Fibroblast of villous mesenchyme (primary cell): ENCODE results near the gene SHISA6. TPM values are rescaled to one million over a fixed set of nuclear protein-coding genes. Genes with fewer than 3 reads are reported as not detected.

Source experiments
- DNase-seq: peaks from one replicate; pipeline ENCODE4 v3.0.0-alpha.2; 2010; ENCODE audit warnings: low read depth
- H3K4me3 ChIP-seq: 2 replicates; pipeline ENCODE4 v1.5.1; 2011; ENCODE audit warnings: low read depth, mild to moderate bottlenecking, low read length
- total RNA-seq: library from RNA; depleted of rRNA; stranded (reverse); fragments of >200 nt; gene quantifications from 2 replicates; pipeline ENCODE4 v1.2.3, GENCODE V29; 2012
- TF ChIP-seq, protein P1 (sequence below): IDR thresholded peaks from 2 replicates; pipeline ENCODE4 v1.5.1; 2012; ENCODE audit warnings: low read depth, mild to moderate bottlenecking, low read length; ENCODE audit not compliant: insufficient read depth

The SHISA6 gene
- total RNA-seq, 1 donor, result not detected

DNA sequence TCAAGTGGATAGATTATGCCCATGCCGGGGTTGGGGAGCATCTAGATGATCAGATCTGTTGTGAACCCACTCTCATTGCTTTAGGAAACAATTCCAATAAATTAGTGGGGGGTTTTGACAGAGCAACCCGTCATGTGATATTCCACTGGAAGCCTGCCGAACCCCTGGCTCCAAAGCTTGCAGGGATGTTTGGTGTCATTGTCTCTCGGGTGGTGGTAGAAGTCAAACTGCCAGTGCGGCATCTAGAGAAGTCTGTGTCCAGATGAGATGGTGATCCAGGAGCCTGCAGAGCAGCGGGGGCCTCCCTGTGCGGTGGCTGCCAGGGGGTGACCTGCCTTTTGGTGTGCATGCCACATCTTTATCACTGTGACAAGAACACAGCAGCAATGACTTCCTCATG is 91.7 kb downstream of the SHISA6 start:
- TF ChIP-seq, protein P1, sequence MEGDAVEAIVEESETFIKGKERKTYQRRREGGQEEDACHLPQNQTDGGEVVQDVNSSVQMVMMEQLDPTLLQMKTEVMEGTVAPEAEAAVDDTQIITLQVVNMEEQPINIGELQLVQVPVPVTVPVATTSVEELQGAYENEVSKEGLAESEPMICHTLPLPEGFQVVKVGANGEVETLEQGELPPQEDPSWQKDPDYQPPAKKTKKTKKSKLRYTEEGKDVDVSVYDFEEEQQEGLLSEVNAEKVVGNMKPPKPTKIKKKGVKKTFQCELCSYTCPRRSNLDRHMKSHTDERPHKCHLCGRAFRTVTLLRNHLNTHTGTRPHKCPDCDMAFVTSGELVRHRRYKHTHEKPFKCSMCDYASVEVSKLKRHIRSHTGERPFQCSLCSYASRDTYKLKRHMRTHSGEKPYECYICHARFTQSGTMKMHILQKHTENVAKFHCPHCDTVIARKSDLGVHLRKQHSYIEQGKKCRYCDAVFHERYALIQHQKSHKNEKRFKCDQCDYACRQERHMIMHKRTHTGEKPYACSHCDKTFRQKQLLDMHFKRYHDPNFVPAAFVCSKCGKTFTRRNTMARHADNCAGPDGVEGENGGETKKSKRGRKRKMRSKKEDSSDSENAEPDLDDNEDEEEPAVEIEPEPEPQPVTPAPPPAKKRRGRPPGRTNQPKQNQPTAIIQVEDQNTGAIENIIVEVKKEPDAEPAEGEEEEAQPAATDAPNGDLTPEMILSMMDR, result no peak
- no peak overlapping the region for H3K4me3 ChIP-seq
- DNase-seq, result no peak

DNA sequence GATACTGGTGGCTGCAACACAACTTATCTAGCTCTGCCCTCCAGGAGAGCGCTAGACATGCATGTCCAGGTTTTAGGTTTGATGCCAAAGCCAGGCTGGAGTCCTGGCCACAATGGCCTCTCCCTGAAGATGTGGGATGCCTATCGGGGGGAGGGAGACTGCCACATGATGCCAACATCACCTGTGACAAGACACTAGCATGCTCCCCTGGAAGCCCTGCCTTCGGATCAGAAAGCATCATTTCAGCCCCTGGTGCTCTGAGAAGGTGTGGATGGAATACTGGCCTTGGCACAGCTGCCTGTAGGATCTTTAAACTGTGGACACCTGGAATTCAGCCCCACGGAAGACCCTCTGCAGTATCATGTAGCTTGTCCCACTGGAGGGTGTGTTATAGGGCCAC is 93.5 kb downstream of the SHISA6 start:
- TF ChIP-seq, protein P1, result no peak
- H3K4me3 ChIP-seq, result no peak overlapping the region
- DNase-seq, result no peak

DNA sequence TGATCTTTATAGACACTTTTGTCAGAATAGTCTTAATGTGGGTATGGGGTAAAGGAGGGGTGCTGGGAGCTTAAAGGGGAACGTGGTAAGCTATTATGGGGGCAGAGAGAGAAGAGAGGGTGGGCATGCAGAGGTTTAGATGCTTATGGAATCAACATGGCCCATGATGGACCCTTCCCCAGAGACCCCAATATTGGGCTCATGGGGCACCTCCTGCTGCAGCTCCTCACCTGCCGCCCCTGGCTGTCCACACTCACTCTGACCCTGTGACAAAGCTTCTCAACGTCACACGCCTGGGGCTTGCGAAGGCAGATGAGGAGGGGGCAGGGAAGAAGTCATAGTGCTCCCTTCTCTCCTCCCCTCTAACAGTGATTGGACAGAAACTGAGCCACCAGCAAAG is 95.3 kb downstream of the SHISA6 start:
- no peak overlapping the region for H3K4me3 ChIP-seq
- TF ChIP-seq, protein P1, result no peak
- no peak for DNase-seq

DNA sequence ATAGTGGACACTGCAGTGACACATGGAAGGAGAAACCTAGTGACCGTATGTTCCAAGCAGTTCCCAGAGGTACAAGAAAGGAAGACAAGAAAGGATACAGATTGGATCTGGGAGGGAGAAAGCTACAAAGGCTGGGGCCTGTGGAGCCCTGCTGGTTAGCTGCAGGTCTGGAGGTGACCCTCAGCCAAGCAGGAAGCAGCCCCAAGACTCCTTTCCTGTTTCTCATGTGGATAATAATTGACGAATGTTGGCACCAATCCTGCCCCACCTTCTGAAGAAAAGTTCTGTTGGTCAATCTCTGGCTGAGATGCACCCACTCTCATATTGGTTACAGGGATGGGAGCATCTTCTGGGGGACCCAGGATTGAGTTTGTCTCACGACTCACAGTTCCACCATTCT is 99.8 kb downstream of the SHISA6 start:
- no peak for DNase-seq
- H3K4me3 ChIP-seq, result no peak overlapping the region
- TF ChIP-seq, protein P1, result no peak

DNA sequence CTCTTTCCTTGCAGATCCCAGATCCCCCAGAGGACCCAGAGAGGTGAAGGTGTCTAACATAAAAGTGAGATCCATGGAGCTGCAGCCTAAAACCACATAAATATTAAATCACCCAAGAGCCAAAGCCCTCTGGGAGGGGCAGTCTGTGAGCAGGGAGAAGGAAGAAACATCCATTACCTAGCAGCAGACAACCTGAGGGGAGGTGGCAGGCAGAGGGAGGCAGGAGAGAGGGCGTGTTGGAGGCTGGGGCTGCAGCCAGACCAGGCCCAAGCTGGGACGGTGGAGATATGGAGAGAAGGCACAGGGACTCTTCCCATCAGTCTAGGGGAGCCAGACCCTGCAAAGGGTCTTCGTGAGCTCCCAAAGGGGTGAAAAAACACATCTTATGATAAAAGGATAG is 101.1 kb downstream of the SHISA6 start:
- DNase-seq, result no peak
- TF ChIP-seq, protein P1, result no peak

DNA sequence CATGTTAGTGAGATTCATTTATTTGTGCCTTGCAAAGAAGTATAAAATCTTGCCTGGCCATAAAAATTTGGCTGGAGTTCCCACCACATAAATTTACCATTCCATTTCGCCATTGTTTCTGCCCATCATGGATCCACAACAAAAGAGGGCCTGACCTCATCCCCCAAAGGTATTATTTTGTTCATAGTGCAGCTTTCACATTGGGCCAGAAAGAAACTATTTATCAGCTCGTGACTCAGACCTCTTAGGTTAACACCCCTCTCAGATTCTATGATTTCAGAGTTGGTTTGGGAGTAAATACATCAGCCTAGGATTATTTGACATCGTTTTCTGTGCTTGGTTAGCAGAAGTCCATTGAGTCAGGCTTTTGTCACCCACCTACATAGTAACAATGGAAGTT is 108.1 kb downstream of the SHISA6 start:
- H3K4me3 ChIP-seq, result no peak overlapping the region
- TF ChIP-seq, protein P1, result no peak
- DNase-seq, result no peak

More for the DNA sequence above, 101.1 kb downstream of the SHISA6 start:
- H3K4me3 ChIP-seq, result no peak overlapping the region

DNA sequence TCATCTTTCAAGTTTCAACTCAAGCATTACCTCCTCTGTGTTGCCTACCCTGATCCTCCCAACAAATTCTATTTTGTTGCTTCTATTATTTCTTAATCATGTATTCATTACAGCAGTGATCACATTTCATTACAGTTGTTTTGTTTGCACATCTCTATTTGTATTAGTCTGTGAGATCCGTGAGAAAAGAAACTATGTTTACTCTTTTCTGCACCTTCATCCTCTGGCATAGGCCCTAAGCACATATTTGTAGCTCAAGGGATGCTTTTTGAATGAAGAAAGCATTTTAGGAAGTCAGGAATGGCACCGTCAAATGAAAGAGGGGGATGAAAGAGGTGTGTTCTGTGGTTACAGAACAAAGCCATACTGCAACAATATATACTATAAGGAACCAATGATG is 110.5 kb downstream of the SHISA6 start:
- no peak for DNase-seq
- H3K4me3 ChIP-seq, result no peak overlapping the region
- TF ChIP-seq, protein P1, result no peak
